GM21423 (cell line): Measurements from ENCODE around the gene NAA40.

Experiments
- ATAC-seq: cut with Tn5 transposase; IDR thresholded peaks from one replicate; pipeline ENCODE4 v1.9.1; 2021; ENCODE audit warnings: mild to moderate bottlenecking, moderate library complexity; ENCODE audit not compliant: unreplicated experiment

The NAA40 gene

GRCh38 chr11:63912678-63913077 lies 26.1 kb upstream of the NAA40 start:
- no peak for ATAC-seq

- no peak for ATAC-seq
Measured at GRCh38 chr11:63913866-63914830, 24.7 kb upstream of the NAA40 start.

DNA sequence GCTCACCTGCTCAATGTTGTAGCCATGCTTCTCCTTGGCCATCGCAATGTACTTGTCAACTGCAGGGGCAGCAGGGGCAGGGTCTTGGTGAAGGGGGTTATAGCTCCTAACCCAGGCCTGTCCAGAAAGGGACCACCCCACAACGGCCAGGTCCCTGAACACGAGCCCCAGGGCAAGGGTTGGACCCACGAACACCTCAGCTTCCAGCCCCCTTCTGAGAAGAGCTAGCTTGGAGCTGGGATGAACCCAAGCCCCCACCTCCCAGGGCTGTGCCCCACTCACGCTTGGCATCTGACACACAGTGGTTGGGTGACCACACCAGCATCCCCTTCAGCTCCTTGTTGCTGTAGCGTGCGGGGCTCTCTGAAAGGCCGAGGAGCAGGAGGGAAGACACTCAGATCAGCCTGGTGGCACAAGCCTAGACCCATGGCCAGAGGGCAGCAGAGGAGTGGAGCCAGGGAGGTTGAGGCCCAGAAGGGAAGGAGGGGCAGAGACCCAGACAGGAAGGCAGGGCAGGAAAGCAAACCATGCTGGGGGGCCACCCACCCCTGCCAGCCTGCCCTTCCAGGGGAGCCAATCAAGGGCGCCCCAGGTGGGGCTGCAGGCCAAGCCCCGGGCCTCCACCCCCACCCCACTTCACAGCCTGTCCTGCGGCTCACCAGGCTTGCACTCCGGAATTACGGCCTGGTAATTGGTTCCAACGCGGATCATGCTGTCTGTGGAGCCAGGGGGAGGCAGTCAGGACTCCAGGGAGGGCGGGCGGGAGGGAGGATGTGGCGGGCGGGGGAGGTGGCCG lies 23.7 kb upstream of the NAA40 start:
- ATAC-seq, result no peak

DNA sequence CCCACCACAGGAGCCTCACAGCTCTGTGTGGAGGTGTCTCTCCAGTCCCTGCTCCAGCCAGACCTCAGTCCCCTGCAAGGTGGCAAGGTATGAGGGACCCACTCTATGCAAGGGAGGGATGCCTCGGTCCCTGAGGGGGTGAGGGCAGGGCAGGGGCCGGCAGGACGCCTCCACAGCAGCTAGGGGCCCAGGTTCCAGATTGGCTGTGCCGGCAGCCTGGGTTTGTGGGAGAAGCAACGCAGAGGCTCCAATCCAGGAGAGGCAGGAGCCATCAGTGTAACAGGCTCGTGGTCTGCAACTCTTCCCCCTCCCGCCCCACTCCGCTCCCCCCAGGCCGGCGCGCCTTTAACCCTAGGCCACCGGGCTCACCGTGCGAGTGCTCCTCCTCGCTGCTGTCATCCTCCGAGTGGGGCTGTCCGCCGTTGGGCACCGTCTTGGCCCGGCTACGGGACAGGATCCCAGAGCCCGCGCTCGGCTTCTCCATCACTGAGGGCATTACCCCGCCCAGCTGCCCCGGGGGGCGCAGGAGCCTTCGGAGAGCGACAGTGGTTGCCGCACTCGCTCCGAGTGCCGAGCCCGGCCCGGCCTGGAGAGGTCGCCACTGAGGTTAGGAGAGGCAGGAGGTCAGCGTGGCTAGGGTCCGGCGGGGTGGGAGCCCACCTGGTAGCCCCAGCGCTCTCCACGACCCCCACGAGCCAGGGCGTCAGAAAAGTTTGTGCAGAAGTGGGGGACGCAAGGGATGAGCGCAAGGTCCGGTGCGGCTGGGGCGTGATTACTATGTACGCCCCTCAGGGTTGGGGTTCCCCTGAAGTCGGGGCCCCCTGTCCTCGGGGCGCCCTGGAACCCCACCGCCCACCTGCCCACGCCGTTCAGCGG lies 22.6 kb upstream of the NAA40 start:
- ATAC-seq, result no peak

GRCh38 chr11:63916837-63917691 lies 21.7 kb upstream of the NAA40 start, which contains the start of gene RCOR2:
RCOR2 (minus strand) TSS chr11:63917164; CDS start chr11:63916456, 708 bp downstream.
- ATAC-seq, result no peak

GRCh38 chr11:63917692-63918506 lies 20.9 kb upstream of the NAA40 start:
- no peak for ATAC-seq

- ATAC-seq, result no peak
Measured at GRCh38 chr11:63918507-63919191, 20.2 kb upstream of the NAA40 start.

GRCh38 chr11:63919267-63920125 lies 19.3 kb upstream of the NAA40 start:
- no peak for ATAC-seq

DNA sequence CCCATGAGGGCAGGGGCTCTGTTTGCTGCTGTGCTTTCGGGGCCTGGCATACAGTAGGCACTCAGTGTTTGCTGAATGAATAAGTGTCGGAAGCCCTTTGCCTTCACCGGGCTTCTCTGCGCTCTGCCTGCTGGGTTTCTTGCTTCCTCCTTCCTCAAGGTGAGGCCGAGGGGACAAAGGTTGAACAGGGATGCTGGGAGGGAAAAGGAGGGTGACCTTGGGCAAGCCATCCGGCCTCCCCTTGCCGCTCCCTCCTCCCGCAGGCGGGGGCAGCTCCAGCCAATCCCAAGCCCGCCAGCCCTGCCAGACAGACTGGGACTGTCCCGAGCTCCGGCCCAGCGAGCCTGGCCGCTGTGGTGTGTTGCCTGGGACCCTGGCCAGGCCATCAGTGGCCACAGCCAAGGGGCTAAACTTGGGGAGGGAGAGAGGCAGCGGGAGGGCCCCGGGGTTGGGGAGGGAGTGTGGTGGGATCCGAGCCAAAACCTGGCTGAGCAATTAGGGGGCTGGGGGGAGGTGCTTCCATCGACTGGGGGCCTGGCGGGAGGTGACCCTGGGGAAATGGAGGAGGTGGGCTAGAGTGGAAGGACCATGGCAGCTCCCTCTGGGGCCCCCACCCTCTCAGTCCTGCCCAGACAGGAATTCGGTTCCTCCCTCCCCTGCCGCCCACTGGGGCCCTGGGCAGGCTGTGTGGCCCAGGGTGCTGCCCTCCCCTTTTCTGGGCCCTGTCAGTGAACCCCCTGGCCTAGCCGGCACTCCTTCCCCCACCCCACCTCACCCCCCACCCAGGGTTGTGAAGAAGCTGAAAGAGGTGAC lies 18.5 kb upstream of the NAA40 start:
- ATAC-seq, result no peak

GRCh38 chr11:63920939-63921417 lies 17.8 kb upstream of the NAA40 start:
- no peak for ATAC-seq

DNA sequence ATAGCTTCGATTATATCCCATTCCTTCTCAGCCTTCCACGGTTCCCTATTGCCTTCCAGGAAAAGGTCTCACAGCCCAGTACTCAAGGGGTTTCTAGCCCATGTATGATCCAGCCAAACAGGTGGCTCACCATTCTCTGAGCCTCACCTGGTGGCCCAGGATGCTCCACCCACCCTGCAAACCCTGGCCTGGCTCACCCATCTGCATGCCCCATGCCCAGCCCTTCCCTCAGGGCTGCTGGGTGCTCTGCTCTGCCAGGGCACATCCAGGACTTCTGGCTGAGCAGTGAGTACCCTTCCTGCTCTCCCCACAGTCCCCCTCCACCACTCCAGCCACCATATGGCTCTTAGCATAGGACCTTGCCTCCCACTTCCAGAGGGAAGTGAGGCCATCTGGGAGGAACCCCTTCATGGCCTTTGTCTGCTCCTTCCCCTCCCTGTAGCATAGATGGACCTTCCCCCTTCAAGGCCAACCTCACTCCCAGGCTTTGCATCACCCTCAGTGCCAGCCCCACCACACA lies 16.1 kb upstream of the NAA40 start:
- no peak for ATAC-seq

DNA sequence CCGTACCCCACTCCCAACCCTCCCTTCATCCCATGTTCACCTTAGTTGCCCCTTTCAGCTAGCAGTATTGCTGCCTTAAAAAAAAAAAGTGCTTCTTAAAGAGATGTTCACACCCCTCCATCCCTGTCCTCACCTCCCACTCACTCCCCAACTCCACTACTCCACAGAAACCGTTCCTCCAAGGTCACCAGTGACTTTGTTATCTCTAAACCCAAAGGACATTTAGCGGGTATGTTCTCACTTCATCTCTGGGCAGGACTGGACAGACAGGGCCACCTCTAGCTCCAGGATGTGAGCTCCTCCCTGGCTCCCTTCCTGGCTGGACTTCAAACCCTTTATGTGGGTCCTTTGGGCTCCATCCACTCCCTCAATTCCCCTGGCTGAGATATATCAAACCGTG lies 15.5 kb upstream of the NAA40 start:
- ATAC-seq, result no peak

DNA sequence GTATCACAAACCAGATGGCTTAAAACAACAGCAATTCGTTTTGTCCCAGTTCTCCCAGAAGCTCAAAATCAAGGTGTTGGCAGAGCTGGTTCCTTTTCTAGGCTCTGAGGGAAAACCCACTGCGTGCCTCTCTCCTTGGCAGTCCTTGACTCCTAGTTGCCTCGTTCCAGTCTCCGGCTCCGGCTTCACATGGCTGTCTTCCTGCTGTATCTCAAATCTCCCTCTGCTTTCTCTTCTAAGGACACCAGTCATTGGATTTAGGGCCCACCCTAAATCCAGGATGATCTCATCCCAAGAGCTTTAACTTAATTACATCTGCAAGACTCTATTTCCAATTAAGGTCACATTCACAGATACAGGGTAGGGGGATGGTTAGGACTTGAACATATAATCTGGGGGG lies 9.2 kb upstream of the NAA40 start:
- no peak for ATAC-seq

DNA sequence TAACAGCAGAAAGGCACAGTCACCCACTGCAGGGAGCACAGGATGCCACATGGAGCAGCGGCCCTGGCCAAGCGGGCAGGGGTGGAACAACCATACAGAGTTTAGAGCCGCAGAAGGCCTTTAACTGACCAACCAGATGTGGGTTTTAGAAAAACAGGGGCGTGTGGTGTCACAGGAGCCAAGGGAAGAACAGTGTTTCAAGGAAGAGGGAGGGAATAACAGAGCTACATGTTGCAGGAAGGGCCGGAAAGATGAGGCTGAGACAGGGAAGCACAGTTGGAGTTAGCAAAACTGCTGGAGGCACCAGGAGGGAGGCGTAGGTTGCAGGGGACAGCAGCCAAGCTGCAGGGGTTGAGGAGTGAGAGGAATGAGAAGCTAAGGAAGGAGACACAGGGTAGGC lies 7.8 kb upstream of the NAA40 start:
- no peak for ATAC-seq

DNA sequence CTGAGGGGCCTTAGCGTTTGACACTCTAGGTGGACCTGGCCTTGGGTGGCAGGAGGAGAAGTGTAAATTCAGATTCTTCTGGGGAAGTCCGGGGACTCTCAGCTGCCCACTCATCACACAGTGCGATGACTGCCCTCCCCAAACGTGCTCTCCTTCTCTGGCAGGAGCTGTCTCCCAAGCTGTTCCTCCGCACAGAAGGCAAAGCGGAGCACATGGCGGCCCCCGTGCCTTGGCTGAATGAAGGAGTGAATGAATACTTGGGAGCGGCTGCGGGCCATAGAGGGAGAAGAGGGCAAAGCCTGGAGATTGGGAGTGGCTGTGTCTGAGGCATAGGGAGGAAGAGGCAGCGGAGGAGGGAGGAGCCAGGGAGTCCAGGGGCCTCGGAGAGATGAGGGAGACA lies 6.9 kb upstream of the NAA40 start:
- ATAC-seq, result no peak

DNA sequence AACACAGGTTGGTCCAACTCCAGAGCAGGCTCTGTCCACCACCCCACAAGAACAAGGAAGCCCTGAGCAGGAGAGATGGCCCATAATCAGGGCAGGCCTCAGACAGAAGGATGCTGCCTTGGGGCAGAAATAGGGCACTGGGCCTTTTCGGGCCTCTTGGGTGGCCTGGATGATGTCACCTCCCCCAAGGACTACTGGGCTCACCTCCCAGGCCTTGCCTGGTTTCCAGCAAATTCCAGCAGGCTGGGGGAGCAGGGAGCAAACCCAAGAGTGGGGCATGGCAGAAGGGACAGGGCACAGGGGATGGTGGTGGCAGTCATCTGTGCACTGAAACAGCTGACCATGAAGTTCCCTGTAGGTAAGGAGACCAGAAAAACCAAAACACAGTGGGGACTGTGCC lies 5.3 kb upstream of the NAA40 start:
- ATAC-seq, result no peak
